ENCODE measurements around the gene PAWR. TPM values are rescaled to one million over a fixed set of nuclear protein-coding genes. Genes with fewer than 3 reads are reported as not detected.
"Not testable (repeated sequence)": the region's sequence is repeated elsewhere in the genome, so short reads cannot be mapped to it uniquely, and the experiment has no call there.

PAWR gene
- total and polyA plus RNA-seq, 9 of the 15 experiments (the other 6 are each of a cell fraction or from before 2014, with no cell fraction given): 0.82 TPM; not detected in 8

DNA sequence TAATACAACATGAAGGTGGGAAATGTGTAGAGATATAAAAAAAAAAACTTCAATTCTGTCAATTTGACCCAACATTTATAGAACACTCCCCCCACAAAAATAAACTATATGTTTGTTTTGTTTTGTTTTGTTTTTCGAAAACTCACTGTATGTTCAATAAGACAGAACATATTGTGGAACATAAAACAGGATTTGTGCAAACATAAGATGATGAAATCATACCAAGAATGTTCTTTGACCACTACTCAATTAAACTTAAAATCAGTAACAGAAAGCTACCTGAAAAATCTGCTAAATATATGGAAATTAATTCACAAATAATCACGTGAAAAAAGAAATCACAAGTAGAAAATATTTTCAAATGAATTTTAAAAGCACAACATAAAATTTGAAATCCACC lies 61.2 kb downstream of the PAWR start:
- Histone ChIP-seq H3K9me3 (replicated peaks; ENCODE audit: control insufficient read depth, insufficient read depth, low read depth, low read length) (no peaks in the 10 kb centered on the region), H3K4me3 (no peak overlapping the region), H3K4me2 (ENCODE audit: insufficient read depth, low read length) (no peak overlapping the region), H4K20me1 (replicated peaks; ENCODE audit: control insufficient read depth, insufficient read depth, low read length) (no peaks in the 10 kb centered on the region), H3K9ac (ENCODE audit: insufficient read depth in 1 of 2, low read depth in 2 of 2, low read length in 2 of 2) (no peak overlapping the region), H3K27ac (ENCODE audit: extremely low read depth, low read depth, low read length) (no peak overlapping the region), H3K4me1 (replicated peaks in 1 of 2; ENCODE audit: control insufficient read depth in 2 of 2, insufficient read depth in 2 of 2, low read length in 2 of 2) (no peaks in the 10 kb centered on the region), H2AFZ (ENCODE audit: low read depth, low read length) (no peak overlapping the region), H3K36me3 (ENCODE audit: control insufficient read depth, insufficient read depth, low read length) (no peaks in the 10 kb centered on the region), H3K27me3 (ENCODE audit: control insufficient read depth in 2 of 2, insufficient read depth in 2 of 2, low read length in 2 of 2) (no peaks in the 10 kb centered on the region), H3K9me1 (ENCODE audit: control insufficient read depth, insufficient read depth, low read length) (no peaks in the 10 kb centered on the region), H3K79me2 (ENCODE audit: control insufficient read depth, insufficient read depth, low read length) (no peaks in the 10 kb centered on the region)
- CTCF ChIA-PET (ENCODE audit: low intra/inter-chr PET ratio): no interaction called here
- no TSS peak for BruUV-seq (replicated peaks)
- no peak for DNase-seq (ENCODE audit: extremely low read depth in 1 of 4, low spot score in 3 of 4)
- no peak for TF ChIP-seq TBP (optimal IDR thresholded peaks at IDR 0.05; ENCODE audit: low read depth, low read length)
- TF ChIP-seq, protein P1, sequence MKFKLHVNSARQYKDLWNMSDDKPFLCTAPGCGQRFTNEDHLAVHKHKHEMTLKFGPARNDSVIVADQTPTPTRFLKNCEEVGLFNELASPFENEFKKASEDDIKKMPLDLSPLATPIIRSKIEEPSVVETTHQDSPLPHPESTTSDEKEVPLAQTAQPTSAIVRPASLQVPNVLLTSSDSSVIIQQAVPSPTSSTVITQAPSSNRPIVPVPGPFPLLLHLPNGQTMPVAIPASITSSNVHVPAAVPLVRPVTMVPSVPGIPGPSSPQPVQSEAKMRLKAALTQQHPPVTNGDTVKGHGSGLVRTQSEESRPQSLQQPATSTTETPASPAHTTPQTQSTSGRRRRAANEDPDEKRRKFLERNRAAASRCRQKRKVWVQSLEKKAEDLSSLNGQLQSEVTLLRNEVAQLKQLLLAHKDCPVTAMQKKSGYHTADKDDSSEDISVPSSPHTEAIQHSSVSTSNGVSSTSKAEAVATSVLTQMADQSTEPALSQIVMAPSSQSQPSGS (CRISPR knock-in tag; IDR thresholded peaks at IDR 0.05): no peak
- TF ChIP-seq TCF3 (CRISPR knock-in tag; IDR thresholded peaks at IDR 0.05): no peak
- no peak for TF ChIP-seq TBL1XR1 (IDR thresholded peaks at IDR 0.05; ENCODE audit: low read length in 2 of 2)
- TF ChIP-seq, protein P2, sequence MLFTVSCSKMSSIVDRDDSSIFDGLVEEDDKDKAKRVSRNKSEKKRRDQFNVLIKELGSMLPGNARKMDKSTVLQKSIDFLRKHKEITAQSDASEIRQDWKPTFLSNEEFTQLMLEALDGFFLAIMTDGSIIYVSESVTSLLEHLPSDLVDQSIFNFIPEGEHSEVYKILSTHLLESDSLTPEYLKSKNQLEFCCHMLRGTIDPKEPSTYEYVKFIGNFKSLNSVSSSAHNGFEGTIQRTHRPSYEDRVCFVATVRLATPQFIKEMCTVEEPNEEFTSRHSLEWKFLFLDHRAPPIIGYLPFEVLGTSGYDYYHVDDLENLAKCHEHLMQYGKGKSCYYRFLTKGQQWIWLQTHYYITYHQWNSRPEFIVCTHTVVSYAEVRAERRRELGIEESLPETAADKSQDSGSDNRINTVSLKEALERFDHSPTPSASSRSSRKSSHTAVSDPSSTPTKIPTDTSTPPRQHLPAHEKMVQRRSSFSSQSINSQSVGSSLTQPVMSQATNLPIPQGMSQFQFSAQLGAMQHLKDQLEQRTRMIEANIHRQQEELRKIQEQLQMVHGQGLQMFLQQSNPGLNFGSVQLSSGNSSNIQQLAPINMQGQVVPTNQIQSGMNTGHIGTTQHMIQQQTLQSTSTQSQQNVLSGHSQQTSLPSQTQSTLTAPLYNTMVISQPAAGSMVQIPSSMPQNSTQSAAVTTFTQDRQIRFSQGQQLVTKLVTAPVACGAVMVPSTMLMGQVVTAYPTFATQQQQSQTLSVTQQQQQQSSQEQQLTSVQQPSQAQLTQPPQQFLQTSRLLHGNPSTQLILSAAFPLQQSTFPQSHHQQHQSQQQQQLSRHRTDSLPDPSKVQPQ (CRISPR knock-in tag; IDR thresholded peaks at IDR 0.05; ENCODE audit: borderline replicate concordance): no peak
- TF ChIP-seq MTA3 (IDR thresholded peaks at IDR 0.05; ENCODE audit: borderline replicate concordance): no peak
- TF ChIP-seq DDX20 (tag; IDR thresholded peaks at IDR 0.05; ENCODE audit: low read depth): no peak
- TF ChIP-seq, protein P3, sequence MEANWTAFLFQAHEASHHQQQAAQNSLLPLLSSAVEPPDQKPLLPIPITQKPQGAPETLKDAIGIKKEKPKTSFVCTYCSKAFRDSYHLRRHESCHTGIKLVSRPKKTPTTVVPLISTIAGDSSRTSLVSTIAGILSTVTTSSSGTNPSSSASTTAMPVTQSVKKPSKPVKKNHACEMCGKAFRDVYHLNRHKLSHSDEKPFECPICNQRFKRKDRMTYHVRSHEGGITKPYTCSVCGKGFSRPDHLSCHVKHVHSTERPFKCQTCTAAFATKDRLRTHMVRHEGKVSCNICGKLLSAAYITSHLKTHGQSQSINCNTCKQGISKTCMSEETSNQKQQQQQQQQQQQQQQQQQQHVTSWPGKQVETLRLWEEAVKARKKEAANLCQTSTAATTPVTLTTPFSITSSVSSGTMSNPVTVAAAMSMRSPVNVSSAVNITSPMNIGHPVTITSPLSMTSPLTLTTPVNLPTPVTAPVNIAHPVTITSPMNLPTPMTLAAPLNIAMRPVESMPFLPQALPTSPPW (CRISPR knock-in tag; IDR thresholded peaks at IDR 0.05): no peak
- TF ChIP-seq CBFA2T3 (IDR thresholded peaks at IDR 0.05): no peak
- no peak for TF ChIP-seq BMI1 (IDR thresholded peaks at IDR 0.05; ENCODE audit: low read length)
- POLR2A ChIA-PET: no interaction called here
- no peak for FAIRE-seq
- in situ Hi-C loops (cut with MboI): no loop called here
- no peak for ATAC-seq
- intact Hi-C loops (cut with micrococcal nuclease): no loop called here
- WGBS (ENCODE audit: insufficient coverage, low coverage, missing lambda C conversion rate): 3% methylated on average over 2 of the region's 2 CpGs

DNA sequence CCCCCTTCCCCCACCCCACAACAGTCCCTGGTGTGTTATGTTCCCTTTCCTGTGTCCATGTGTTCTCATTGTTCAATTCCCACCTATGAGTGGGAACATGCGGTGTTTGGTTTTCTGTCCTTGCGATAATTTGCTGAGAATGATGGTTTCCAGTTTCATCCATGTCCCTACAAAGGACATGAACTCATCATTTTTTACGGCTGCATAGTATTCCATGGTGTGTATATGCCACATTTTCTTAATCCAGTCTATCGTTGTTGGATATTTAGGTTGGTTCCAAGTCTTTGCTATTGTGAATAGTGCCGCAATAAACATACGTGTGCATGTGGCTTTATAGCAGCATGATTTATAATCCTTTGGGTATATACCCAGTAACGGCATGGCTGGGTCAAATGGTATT lies 64.0 kb downstream of the PAWR start:
- in situ Hi-C loops (cut with MboI); DNase-seq (ENCODE audit: extremely low read depth in 1 of 4, low spot score in 3 of 4); BruUV-seq (replicated peaks); H3K9me1 ChIP-seq (ENCODE audit: control insufficient read depth, insufficient read depth, low read length); H4K20me1 ChIP-seq (replicated peaks; ENCODE audit: control insufficient read depth, insufficient read depth, low read length); ATAC-seq; FAIRE-seq; POLR2A ChIA-PET; H3K4me3 ChIP-seq; H3K36me3 ChIP-seq (ENCODE audit: control insufficient read depth, insufficient read depth, low read length); H3K4me1 ChIP-seq (replicated peaks in 1 of 2; ENCODE audit: control insufficient read depth in 2 of 2, insufficient read depth in 2 of 2, low read length in 2 of 2); H3K9me3 ChIP-seq (replicated peaks; ENCODE audit: control insufficient read depth, insufficient read depth, low read depth, low read length); H3K9ac ChIP-seq (ENCODE audit: insufficient read depth in 1 of 2, low read depth in 2 of 2, low read length in 2 of 2); intact Hi-C loops (cut with micrococcal nuclease); H3K27ac ChIP-seq (ENCODE audit: extremely low read depth, low read depth, low read length); H3K27me3 ChIP-seq (ENCODE audit: control insufficient read depth in 2 of 2, insufficient read depth in 2 of 2, low read length in 2 of 2); H3K79me2 ChIP-seq (ENCODE audit: control insufficient read depth, insufficient read depth, low read length); H3K4me2 ChIP-seq (ENCODE audit: insufficient read depth, low read length); H2AFZ ChIP-seq (ENCODE audit: low read depth, low read length); CTCF ChIA-PET (ENCODE audit: low intra/inter-chr PET ratio): not testable (repeated sequence)
- WGBS (ENCODE audit: insufficient coverage, low coverage, missing lambda C conversion rate): 3% methylated on average over 7 of the region's 7 CpGs

Measured in K562 (cell line).